BLaER1 (cell line): Measurements from ENCODE around the gene EED.
"Not testable (repeated sequence)": the region's sequence is repeated elsewhere in the genome, so short reads cannot be mapped to it uniquely, and the experiment has no call there.

Experiments
- H3K27ac ChIP-seq: shearing (Covaris generic); formaldehyde crosslinking; 2 replicates; pipeline ENCODE4 v1.8.1; 2022
- H3K27me3 ChIP-seq: shearing (Covaris generic); formaldehyde crosslinking; 2 replicates; pipeline ENCODE4 v1.8.1; 2022
- H3K36me3 ChIP-seq: shearing (Covaris generic); formaldehyde crosslinking; 2 replicates; pipeline ENCODE4 v1.8.1; 2022
- H3K4me1 ChIP-seq: shearing (Covaris generic); formaldehyde crosslinking; 2 replicates; pipeline ENCODE4 v1.8.1; 2022
- H3K4me2 ChIP-seq: shearing (Covaris generic); formaldehyde crosslinking; 2 replicates; pipeline ENCODE4 v1.8.1; 2022
- H3K4me3 ChIP-seq: shearing (Covaris generic); formaldehyde crosslinking; 2 replicates; pipeline ENCODE4 v1.8.1; 2022
- H3K9ac ChIP-seq: shearing (Covaris generic); formaldehyde crosslinking; 2 replicates; pipeline ENCODE4 v1.8.1; 2022
- H3K9me3 ChIP-seq: shearing (Covaris generic); formaldehyde crosslinking; 2 replicates; pipeline ENCODE4 v1.8.1; 2022
- H4K20me1 ChIP-seq: shearing (Covaris generic); formaldehyde crosslinking; 2 replicates; pipeline ENCODE4 v1.8.1; 2022
- Cebpa-rat ChIP-seq: shearing (Covaris generic); IDR thresholded peaks from 2 replicates; pipeline ENCODE4 v1.8.1; 2022

Gene EED

GRCh38 chr11:86287468-86287796 is 42.9 kb downstream of the EED start:
- H3K27me3 ChIP-seq, result no peaks in the 10 kb centered on the region

DNA sequence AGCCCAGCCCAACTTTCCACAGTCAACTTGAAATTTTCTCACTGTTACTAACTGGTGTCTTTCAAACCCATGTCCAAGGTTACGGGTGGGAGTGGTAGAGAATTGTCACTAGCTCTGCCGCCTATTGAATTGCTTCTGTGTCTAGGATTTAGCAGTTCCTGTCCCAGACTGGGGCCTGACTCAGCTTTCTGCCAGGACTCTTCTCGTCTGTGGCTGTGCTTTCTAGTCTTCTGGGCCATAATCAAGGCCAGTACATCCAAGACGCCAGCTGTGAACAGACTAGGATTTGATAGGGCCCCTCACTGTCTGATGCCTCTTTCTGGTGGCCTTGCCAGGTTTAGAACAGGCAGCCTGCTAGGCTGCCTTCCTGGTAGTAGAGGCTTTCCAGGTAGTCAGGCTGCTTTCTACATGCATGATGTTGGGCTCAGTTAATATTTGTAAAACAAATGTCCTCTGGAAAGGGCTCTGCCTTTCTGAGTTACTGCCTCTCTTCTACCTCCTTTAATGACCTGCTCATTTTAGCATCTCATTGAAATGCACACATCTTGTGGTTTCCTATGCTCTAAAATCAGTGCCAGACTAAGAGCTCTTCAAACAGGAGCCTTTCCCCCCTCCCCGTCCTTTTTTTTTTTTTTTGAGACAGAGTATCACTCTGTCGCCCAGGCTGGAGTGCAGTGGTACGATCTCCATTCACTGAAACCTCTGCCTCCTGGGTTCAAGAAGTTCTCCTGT is 44.4 kb downstream of the EED start:
- Histone ChIP-seq H3K4me3 (no peak overlapping the region), H3K4me1 (no peaks in the 10 kb centered on the region; the same call in 1 of the 2 replicates), H3K9ac (no peak overlapping the region), H3K27me3 (no peaks in the 10 kb centered on the region), H3K27ac (no peak overlapping the region), H3K9me3 (no peaks in the 10 kb centered on the region), H3K4me2 (no peak overlapping the region), H4K20me1 (no peaks in the 10 kb centered on the region), H3K36me3 (peaks cover 7% of the 10 kb centered on the region)
- no peak for TF ChIP-seq Cebpa-rat

More at GRCh38 chr11:86287468-86287796, 42.9 kb downstream of the EED start:
- Histone ChIP-seq H3K27ac (no peak overlapping the region), H3K4me2 (no peak overlapping the region), H3K9me3 (no peaks in the 10 kb centered on the region), H3K36me3 (peaks cover 10% of the 10 kb centered on the region), H3K4me3 (no peak overlapping the region), H3K4me1 (no peaks in the 10 kb centered on the region; the same call in 1 of the 2 replicates), H3K9ac (no peak overlapping the region), H4K20me1 (no peaks in the 10 kb centered on the region)
- TF ChIP-seq Cebpa-rat, result no peak

GRCh38 chr11:86289508-86290280 is 45.1 kb downstream of the EED start:
- not testable (repeated sequence) for H3K27me3 ChIP-seq, H3K36me3 ChIP-seq, H3K9me3 ChIP-seq, H3K4me2 ChIP-seq, H3K27ac ChIP-seq, H3K4me1 ChIP-seq, H3K4me3 ChIP-seq, H4K20me1 ChIP-seq, H3K9ac ChIP-seq

GRCh38 chr11:86291466-86292262 is 47.1 kb downstream of the EED start:
- Histone ChIP-seq H4K20me1 (no peaks in the 10 kb centered on the region), H3K36me3 (no peaks in the 10 kb centered on the region), H3K9ac (no peak overlapping the region), H3K4me2 (no peak overlapping the region), H3K9me3 (no peaks in the 10 kb centered on the region), H3K27me3 (no peaks in the 10 kb centered on the region), H3K4me1 (no peaks in the 10 kb centered on the region; the same call in 1 of the 2 replicates), H3K27ac (no peak overlapping the region), H3K4me3 (no peak overlapping the region)
- TF ChIP-seq Cebpa-rat, result no peak

DNA sequence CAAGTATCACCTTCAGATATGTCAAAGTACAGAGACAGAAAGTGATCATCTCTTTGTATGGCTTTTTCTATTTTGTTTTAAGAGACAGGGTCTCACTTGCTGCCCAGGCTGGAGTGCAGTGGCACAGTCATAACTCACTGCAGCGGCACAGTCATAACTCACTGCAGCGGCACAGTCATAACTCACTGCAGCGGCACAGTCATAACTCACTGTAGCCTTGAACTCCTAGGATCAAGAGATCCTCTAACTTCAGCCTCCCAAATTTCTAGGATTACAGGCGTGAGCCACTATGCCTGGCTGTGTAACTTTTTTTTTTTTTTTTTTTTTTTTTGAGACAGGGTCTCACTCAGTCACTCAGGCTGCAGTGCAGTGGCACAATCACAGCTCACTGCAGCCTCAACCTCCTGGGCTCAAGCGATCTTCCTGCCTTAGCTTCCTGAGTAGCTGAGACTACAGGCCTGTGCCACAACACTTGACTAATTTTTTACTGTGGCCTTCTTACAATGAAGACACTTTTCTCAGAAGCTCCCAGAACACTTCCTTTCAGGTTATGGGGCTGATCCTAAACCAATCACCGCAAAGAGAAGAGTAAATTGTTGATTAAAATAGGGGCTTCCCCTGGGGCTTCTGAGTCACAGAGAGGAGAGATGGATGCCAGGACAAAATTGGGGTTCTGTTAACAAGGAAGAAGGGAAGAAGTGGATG is 48.5 kb downstream of the EED start:
- no peak for TF ChIP-seq Cebpa-rat
- Histone ChIP-seq H3K4me1 (no peaks in the 10 kb centered on the region; the same call in 1 of the 2 replicates), H3K27me3 (no peaks in the 10 kb centered on the region), H3K4me2 (no peak overlapping the region), H3K9ac (no peak overlapping the region; the same call in 1 of the 2 replicates), H3K4me3 (no peak overlapping the region), H3K27ac (no peak overlapping the region), H4K20me1 (no peaks in the 10 kb centered on the region), H3K36me3 (no peaks in the 10 kb centered on the region), H3K9me3 (no peaks in the 10 kb centered on the region)

DNA sequence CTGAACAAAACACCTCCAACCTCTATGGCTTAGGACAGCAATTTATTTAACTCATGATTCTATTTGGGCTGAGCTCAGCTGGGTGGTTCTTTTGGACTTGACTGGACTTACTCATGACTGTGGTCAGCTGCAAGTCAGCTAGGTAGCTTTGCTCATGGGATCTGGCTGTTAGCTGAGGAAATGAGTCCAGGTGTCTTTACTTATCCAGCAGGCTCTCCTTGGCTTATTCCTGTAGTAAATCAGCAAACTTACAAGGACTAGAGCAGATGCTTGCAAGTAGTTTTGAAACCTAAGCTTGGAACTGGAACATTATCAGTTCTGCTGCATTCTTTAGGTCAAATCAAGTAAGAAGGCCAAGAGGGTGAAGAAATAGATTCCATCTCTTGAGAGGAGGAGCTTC is 49.5 kb downstream of the EED start:
- no peak overlapping the region for H3K9ac ChIP-seq
- no peaks in the 10 kb centered on the region for H3K36me3 ChIP-seq
- H3K4me3 ChIP-seq, result no peak overlapping the region
- no peak overlapping the region for H3K27ac ChIP-seq
- no peaks in the 10 kb centered on the region for H4K20me1 ChIP-seq
- no peak overlapping the region for H3K4me2 ChIP-seq
- no peak for TF ChIP-seq Cebpa-rat
- H3K9me3 ChIP-seq, result no peaks in the 10 kb centered on the region
- H3K27me3 ChIP-seq, result no peaks in the 10 kb centered on the region
- H3K4me1 ChIP-seq, result no peaks in the 10 kb centered on the region; the same call in 1 of the 2 replicates

DNA sequence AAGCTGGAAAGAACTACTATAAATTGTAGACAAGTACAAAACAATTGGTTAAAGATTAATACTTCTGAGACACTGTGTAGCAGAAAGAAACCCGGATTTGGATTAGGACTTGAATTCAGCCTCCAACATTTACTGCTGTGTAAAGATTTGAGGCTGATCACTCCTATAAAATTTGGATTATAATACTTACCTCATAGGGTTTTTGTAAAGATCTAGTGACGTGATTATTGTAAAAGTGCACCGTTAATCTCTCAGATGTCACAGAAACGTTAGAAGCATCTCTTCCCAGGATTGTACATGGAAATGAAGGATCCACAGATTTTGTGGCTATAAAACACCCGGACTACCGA is 57.2 kb downstream of the EED start:
- no peak for TF ChIP-seq Cebpa-rat
- Histone ChIP-seq H3K27ac (peak overlapping the region; percentile 87; the same call in 1 of the 2 replicates), H3K9me3 (peaks cover 7% of the 10 kb centered on the region), H3K4me1 (peaks cover 16% of the 10 kb centered on the region), H3K9ac (peak overlapping the region; percentile 88; the same call in 1 of the 2 replicates), H3K36me3 (peaks cover 23% of the 10 kb centered on the region), H3K27me3 (no peaks in the 10 kb centered on the region), H3K4me3 (peak overlapping the region; percentile 84), H4K20me1 (no peaks in the 10 kb centered on the region), H3K4me2 (peak overlapping the region; percentile 89)

GRCh38 chr11:86302092-86302793 is 57.7 kb downstream of the EED start, which contains the start of gene HIKESHI:
Gene HIKESHI (plus strand): TSS chr11:86302240. CDS start chr11:86302449, 209 bp downstream.
- Histone ChIP-seq H3K4me3 (peak within 1 kb of the TSS; percentile 84), H3K27ac (peak within 1 kb of the TSS; percentile 87), H3K4me2 (peak within 1 kb of the TSS; percentile 89), H3K27me3 (no peaks in the 10 kb centered on the region), H3K36me3 (peaks cover 24% of the 10 kb centered on the region), H3K4me1 (peaks cover 16% of the 10 kb centered on the region), H3K9me3 (peaks cover 8% of the 10 kb centered on the region), H3K9ac (peak within 1 kb of the TSS; percentile 88), H4K20me1 (no peaks in the 10 kb centered on the region)
- no peak for TF ChIP-seq Cebpa-rat

- peaks cover 16% of the 10 kb centered on the region for H3K4me1 ChIP-seq
- peak overlapping the region; percentile 88 for H3K9ac ChIP-seq
- H3K4me2 ChIP-seq, result peak overlapping the region; percentile 89
- H3K36me3 ChIP-seq, result peaks cover 24% of the 10 kb centered on the region
- H3K27me3 ChIP-seq, result no peaks in the 10 kb centered on the region
- H4K20me1 ChIP-seq, result no peaks in the 10 kb centered on the region
- H3K9me3 ChIP-seq, result peaks cover 8% of the 10 kb centered on the region
- H3K27ac ChIP-seq, result no peak overlapping the region
- H3K4me3 ChIP-seq, result peak overlapping the region; percentile 84
- no peak for TF ChIP-seq Cebpa-rat
Measured at GRCh38 chr11:86303257-86303656, 58.7 kb downstream of the EED start.

DNA sequence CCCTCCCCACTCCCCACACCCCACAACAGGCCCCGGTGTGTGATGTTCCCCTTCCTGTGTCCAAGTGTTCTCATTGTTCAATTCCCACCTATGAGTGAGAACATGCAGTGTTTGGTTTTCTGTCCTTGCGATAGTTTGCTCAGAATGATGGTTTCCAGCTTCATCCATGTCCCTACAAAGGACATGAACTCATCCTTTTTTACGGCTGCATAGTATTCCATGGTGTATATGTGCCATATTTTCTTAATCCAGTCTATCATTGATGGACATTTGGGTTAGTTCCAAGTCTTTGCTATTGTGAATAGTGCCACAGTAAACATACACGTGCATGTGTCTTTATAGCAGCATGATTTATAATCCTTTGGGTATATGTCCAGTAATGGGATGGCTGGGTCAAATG is 64.2 kb downstream of the EED start:
- not testable (repeated sequence) for H3K9ac ChIP-seq, H3K27me3 ChIP-seq, H3K4me3 ChIP-seq, H3K4me1 ChIP-seq, H3K4me2 ChIP-seq, H4K20me1 ChIP-seq, H3K27ac ChIP-seq
- Histone ChIP-seq H3K9me3 (peaks cover 11% of the 10 kb centered on the region), H3K36me3 (peaks cover 42% of the 10 kb centered on the region)
